ENCODE results near the gene OCIAD1.

Gene OCIAD1, protein sequence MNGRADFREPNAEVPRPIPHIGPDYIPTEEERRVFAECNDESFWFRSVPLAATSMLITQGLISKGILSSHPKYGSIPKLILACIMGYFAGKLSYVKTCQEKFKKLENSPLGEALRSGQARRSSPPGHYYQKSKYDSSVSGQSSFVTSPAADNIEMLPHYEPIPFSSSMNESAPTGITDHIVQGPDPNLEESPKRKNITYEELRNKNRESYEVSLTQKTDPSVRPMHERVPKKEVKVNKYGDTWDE

GRCh38 chr4:48830706-48831531 lies at the start of gene OCIAD1:
OCIAD1 (plus strand) TSS chr4:48831088; CDS start chr4:48832625, 1,537 bp downstream.
- DNase-seq (ENCODE audit: low read depth): peak; percentile 98
- TF ChIP-seq, protein P1, sequence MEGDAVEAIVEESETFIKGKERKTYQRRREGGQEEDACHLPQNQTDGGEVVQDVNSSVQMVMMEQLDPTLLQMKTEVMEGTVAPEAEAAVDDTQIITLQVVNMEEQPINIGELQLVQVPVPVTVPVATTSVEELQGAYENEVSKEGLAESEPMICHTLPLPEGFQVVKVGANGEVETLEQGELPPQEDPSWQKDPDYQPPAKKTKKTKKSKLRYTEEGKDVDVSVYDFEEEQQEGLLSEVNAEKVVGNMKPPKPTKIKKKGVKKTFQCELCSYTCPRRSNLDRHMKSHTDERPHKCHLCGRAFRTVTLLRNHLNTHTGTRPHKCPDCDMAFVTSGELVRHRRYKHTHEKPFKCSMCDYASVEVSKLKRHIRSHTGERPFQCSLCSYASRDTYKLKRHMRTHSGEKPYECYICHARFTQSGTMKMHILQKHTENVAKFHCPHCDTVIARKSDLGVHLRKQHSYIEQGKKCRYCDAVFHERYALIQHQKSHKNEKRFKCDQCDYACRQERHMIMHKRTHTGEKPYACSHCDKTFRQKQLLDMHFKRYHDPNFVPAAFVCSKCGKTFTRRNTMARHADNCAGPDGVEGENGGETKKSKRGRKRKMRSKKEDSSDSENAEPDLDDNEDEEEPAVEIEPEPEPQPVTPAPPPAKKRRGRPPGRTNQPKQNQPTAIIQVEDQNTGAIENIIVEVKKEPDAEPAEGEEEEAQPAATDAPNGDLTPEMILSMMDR (IDR thresholded peaks at IDR 0.05; ENCODE audit: control insufficient read depth, extremely low read depth, insufficient read depth): no peak

DNA sequence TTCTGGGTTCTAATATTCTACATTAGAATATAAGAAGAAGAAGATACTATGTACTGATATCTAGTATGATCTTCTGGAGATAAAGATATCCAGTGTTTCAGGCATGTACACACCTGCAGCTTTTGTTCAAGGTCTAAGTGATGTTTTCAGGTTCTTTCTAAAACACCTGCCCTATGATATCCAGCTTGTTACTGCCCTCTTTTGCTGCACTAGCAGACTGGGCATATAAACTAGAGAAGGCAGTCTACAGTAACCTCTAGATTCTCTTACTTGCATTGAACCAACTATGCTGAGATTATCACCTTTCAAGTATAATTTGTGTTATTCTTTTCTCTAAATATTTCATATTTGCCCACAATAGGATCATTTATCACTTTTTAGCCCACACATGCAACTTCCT lies 48.9 kb upstream of the OCIAD1 start:
- no peak for DNase-seq (ENCODE audit: low read depth)
- TF ChIP-seq, protein P1 (IDR thresholded peaks at IDR 0.05; ENCODE audit: control insufficient read depth, extremely low read depth, insufficient read depth): peak; percentile 24; the same call in 1 of the 2 replicates
- no peak overlapping the region for H3K4me3 ChIP-seq (ENCODE audit: low read depth, low read length)

More at GRCh38 chr4:48830706-48831531, at the start of gene OCIAD1:
- H3K4me3 ChIP-seq (ENCODE audit: low read depth, low read length): peak within 1 kb of the TSS; percentile 85

GRCh38 chr4:48785302-48785701 lies 45.6 kb upstream of the OCIAD1 start:
- H3K4me3 ChIP-seq (ENCODE audit: low read depth, low read length): no peak overlapping the region
- DNase-seq (ENCODE audit: low read depth): no peak
- TF ChIP-seq, protein P1 (IDR thresholded peaks at IDR 0.05; ENCODE audit: control insufficient read depth, extremely low read depth, insufficient read depth): no peak

DNA sequence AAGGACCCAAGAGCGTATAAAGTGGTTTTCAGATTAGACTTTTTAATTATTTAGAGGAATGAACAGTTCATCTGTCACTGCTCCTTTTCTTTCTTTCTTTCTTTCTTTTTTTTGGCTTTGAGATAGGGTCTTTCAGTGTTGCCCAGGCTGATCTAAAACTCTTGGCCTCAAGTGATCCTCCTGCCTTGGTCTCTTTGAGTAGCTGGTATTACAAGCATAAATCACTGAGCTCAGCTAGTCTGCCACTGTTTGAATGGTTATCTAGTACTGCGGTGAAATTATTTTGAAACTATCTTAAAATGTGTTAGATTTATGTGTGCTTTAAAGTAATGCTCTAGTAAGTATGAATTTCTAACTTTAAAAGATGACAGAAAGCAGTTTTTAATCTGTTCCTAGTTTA lies 44.3 kb upstream of the OCIAD1 start:
- no peak for DNase-seq (ENCODE audit: low read depth)
- TF ChIP-seq, protein P1 (IDR thresholded peaks at IDR 0.05; ENCODE audit: control insufficient read depth, extremely low read depth, insufficient read depth): no peak
- no peak overlapping the region for H3K4me3 ChIP-seq (ENCODE audit: low read depth, low read length)

DNA sequence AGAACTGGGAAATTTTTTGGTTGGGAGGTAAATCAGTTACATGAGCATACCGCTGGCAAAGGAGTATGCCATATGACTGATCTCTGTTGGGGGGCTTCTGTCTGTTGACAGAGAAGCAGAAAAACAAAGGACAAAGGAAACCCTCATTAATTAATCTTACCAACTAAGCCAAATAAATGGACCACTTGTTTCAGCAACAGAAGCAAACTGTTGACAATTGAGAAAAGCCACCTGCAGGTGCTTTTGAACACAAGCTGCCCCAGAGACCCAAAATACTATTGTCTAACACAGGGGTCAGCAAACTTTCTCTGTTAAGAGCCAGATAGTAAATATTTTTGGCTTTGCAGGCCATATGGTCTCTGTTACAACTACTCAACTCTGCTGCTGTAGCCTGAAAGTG lies 43.8 kb upstream of the OCIAD1 start:
- TF ChIP-seq, protein P1 (IDR thresholded peaks at IDR 0.05; ENCODE audit: control insufficient read depth, extremely low read depth, insufficient read depth): no peak
- no peak for DNase-seq (ENCODE audit: low read depth)
- H3K4me3 ChIP-seq (ENCODE audit: low read depth, low read length): no peak overlapping the region

GRCh38 chr4:48790561-48790960 lies 40.3 kb upstream of the OCIAD1 start:
- no peak for DNase-seq (ENCODE audit: low read depth)
- TF ChIP-seq, protein P1 (IDR thresholded peaks at IDR 0.05; ENCODE audit: control insufficient read depth, extremely low read depth, insufficient read depth): no peak

More at GRCh38 chr4:48790561-48790960, 40.3 kb upstream of the OCIAD1 start:
- no peak overlapping the region for H3K4me3 ChIP-seq (ENCODE audit: low read depth, low read length)
